GM23338 (cell line): ENCODE results near the gene CASTOR1. TPM values are rescaled to one million over a fixed set of nuclear protein-coding genes. Genes with fewer than 3 reads are reported as not detected.

ENCODE experiments used
- ATAC-seq: fragments of 200-7000 bp; cut with Tn5 transposase; 3 replicates; pipeline ENCODE4 v1.9.1; 2020
- DNase-seq: peaks from one replicate; pipeline ENCODE4 v3.0.0-alpha.2; 2015; ENCODE audit warnings: low spot score
- H2AFZ ChIP-seq: fragments of 200-600 bp; sonication (generic); 2 replicates; pipeline ENCODE4 v1.8.0; 2016; ENCODE audit warnings: antibody characterized with exemption, mild to moderate bottlenecking, moderate library complexity
- H3F3A ChIP-seq: fragments of 200-600 bp; sonication (generic); replicated peaks from 2 replicates; pipeline ENCODE4 v1.8.0; 2017; ENCODE audit warnings: antibody characterized with exemption, mixed run types, low read depth
- H3K27ac ChIP-seq: fragments of 200-600 bp; sonication (generic); 2 replicates; pipeline ENCODE4 v1.6.1; 2016; ENCODE audit warnings: low read depth
- H3K27me3 ChIP-seq: fragments of 200-600 bp; sonication (generic); 2 replicates; pipeline ENCODE4 v1.8.0; 2016; ENCODE audit warnings: mild to moderate bottlenecking, mixed run types, moderate library complexity; ENCODE audit not compliant: insufficient read depth
- H3K36me3 ChIP-seq: fragments of 200-600 bp; sonication (generic); 2 replicates; pipeline ENCODE4 v1.8.0; 2016; ENCODE audit warnings: mild to moderate bottlenecking; ENCODE audit not compliant: insufficient read depth
- H3K4me1 ChIP-seq: fragments of 200-600 bp; sonication (generic); 2 replicates; pipeline ENCODE4 v1.8.0; 2016; ENCODE audit warnings: mild to moderate bottlenecking, moderate library complexity; ENCODE audit not compliant: insufficient read depth
- H3K4me2 ChIP-seq: fragments of 200-600 bp; sonication (generic); 2 replicates; pipeline ENCODE4 v1.7.1; 2017; ENCODE audit warnings: mixed run types
- H3K4me3 ChIP-seq: fragments of 200-600 bp; sonication (generic); 2 replicates; pipeline ENCODE4 v1.6.1; 2016; ENCODE audit warnings: mixed run types
- H3K79me2 ChIP-seq: fragments of 200-600 bp; sonication (generic); replicated peaks from 2 replicates; pipeline ENCODE4 v1.8.0; 2017; ENCODE audit warnings: mild to moderate bottlenecking; ENCODE audit not compliant: insufficient read depth
- H3K9me2 ChIP-seq: fragments of 200-600 bp; sonication (generic); 2 replicates; pipeline ENCODE4 v1.8.0; 2017; ENCODE audit not compliant: insufficient read depth
- H4K20me1 ChIP-seq: fragments of 200-600 bp; sonication (generic); replicated peaks from 2 replicates; pipeline ENCODE4 v1.8.0; 2017; ENCODE audit warnings: mild to moderate bottlenecking; ENCODE audit not compliant: insufficient read depth
- H3K27ac Mint-ChIP-seq: 2 replicates; pipeline ENCODE4 v1.8.0; 2020; ENCODE audit warnings: inconsistent platforms, mild to moderate bottlenecking, moderate library complexity, mixed read lengths
- H3K27me3 Mint-ChIP-seq: 3 replicates; pipeline ENCODE4 v1.8.0; 2022; ENCODE audit warnings: low read depth, mild to moderate bottlenecking, moderate library complexity, mixed read lengths, inconsistent platforms; ENCODE audit not compliant: insufficient read depth, poor library complexity
- H3K36me3 Mint-ChIP-seq: 3 replicates; pipeline ENCODE4 v1.8.0; 2021; ENCODE audit warnings: low read depth, mild to moderate bottlenecking, inconsistent platforms, moderate library complexity, mixed read lengths
- H3K4me1 Mint-ChIP-seq: 3 replicates; pipeline ENCODE4 v1.8.0; 2020; ENCODE audit warnings: mild to moderate bottlenecking, inconsistent platforms, mixed read lengths
- H3K4me3 Mint-ChIP-seq: 3 replicates; pipeline ENCODE4 v1.8.0; 2021; ENCODE audit warnings: moderate library complexity, mild to moderate bottlenecking, inconsistent platforms, mixed read lengths
- H3K9me3 Mint-ChIP-seq: 3 replicates; pipeline ENCODE4 v1.8.0; 2020; ENCODE audit warnings: moderate library complexity, mild to moderate bottlenecking, inconsistent platforms, mixed read lengths
- CTCF ChIP-seq, 2 experiments: fragments of 200-600 bp in 1 of 2; sonication (generic) in 1 of 2; conservative IDR thresholded peaks; 2 replicates each; pipeline versions ENCODE4 v1.5.1 to v1.6.1; 2016 to 2017; ENCODE audit warnings: antibody characterized with exemption in 2 of 2, low read depth in 2 of 2, mild to moderate bottlenecking in 2 of 2, moderate library complexity in 1 of 2
- ETS1 ChIP-seq: IDR thresholded peaks from 2 replicates; pipeline ENCODE4 v1.6.1; 2016; ENCODE audit warnings: antibody characterized with exemption
- EZH2 ChIP-seq: fragments of 200-600 bp; sonication (generic); IDR thresholded peaks from one replicate; pipeline ENCODE4 v1.8.0; 2017; ENCODE audit warnings: antibody characterized with exemption, mild to moderate bottlenecking, low read depth; ENCODE audit not compliant: unreplicated experiment
- JUNB ChIP-seq: IDR thresholded peaks from one replicate; pipeline ENCODE4 v1.6.1; 2016; ENCODE audit warnings: antibody characterized with exemption; ENCODE audit not compliant: unreplicated experiment
- ZNF114 ChIP-seq: fragments of 250-450 bp; sonication (Bioruptor Pico); IDR thresholded peaks from 2 replicates; pipeline ENCODE4 v1.5.0; 2020; ENCODE audit warnings: mild to moderate bottlenecking, moderate library complexity
- ZNF331 ChIP-seq: fragments of 250-450 bp; sonication (Bioruptor Pico); IDR thresholded peaks from 2 replicates; pipeline ENCODE4 v1.5.0; 2020; ENCODE audit warnings: low read depth, mild to moderate bottlenecking, moderate library complexity
- ZNF462 ChIP-seq: fragments of 250-450 bp; sonication (Bioruptor Pico); IDR thresholded peaks from 2 replicates; pipeline ENCODE4 v1.5.0; 2020; ENCODE audit warnings: mild to moderate bottlenecking, moderate library complexity
- polyA plus RNA-seq: library from polyadenylated mRNA; unstranded; fragments of >200 nt; fragmentation: Nextera tagmentation; extraction: Ambion mirVana; gene quantifications from 2 replicates; pipeline ENCODE4 v1.2.1, GENCODE V29; 2016
- total RNA-seq: library from RNA; depleted of rRNA; stranded (reverse); fragments of >200 nt; shearing (Covaris generic); gene quantifications from 2 replicates; pipeline ENCODE4 v1.2.3, GENCODE V29; 2014
- TF ChIP-seq, protein P1 (sequence below): IDR thresholded peaks from one replicate; pipeline ENCODE4 v1.6.1; 2018; ENCODE audit warnings: antibody characterized with exemption; ENCODE audit not compliant: unreplicated experiment

The CASTOR1 gene
- total and polyA plus RNA-seq, 2 experiments from 2014 or later, result 11.3 to 23.2 TPM

DNA sequence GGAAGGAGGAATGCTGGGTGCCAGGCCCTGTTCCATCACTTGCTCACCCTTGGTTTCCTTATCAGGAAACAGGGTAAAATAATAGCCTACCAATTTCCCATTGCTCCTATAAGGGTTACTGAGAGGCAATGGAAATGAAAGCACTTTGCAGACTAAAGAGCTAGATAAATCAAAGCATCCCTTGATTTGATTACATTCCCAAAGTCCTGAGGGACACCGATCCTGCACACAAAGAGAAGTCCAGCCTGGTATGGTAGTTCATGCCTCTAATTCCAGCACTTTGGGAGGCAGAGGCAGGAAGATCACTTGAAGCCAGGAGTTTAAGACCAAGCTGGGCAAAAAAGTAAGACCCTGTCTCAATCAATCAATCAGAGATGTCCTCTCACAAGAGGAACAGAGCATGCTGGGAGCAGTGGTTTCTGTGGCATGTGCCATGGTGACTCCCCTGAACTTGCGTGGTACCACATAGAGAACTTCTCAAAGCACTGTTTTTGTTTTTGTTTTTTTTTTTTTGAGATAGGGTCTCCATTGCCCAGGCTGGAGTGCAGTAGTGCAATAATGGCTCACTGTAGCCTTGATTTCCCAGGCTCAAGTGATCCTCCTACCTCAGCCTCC lies 26.8 kb upstream of the CASTOR1 start (continued):
- TF ChIP-seq, protein P1, sequence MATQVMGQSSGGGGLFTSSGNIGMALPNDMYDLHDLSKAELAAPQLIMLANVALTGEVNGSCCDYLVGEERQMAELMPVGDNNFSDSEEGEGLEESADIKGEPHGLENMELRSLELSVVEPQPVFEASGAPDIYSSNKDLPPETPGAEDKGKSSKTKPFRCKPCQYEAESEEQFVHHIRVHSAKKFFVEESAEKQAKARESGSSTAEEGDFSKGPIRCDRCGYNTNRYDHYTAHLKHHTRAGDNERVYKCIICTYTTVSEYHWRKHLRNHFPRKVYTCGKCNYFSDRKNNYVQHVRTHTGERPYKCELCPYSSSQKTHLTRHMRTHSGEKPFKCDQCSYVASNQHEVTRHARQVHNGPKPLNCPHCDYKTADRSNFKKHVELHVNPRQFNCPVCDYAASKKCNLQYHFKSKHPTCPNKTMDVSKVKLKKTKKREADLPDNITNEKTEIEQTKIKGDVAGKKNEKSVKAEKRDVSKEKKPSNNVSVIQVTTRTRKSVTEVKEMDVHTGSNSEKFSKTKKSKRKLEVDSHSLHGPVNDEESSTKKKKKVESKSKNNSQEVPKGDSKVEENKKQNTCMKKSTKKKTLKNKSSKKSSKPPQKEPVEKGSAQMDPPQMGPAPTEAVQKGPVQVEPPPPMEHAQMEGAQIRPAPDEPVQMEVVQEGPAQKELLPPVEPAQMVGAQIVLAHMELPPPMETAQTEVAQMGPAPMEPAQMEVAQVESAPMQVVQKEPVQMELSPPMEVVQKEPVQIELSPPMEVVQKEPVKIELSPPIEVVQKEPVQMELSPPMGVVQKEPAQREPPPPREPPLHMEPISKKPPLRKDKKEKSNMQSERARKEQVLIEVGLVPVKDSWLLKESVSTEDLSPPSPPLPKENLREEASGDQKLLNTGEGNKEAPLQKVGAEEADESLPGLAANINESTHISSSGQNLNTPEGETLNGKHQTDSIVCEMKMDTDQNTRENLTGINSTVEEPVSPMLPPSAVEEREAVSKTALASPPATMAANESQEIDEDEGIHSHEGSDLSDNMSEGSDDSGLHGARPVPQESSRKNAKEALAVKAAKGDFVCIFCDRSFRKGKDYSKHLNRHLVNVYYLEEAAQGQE, result no peak
- TF ChIP-seq ZNF114, result no peak

GRCh38 chr22:30314915-30315314 lies 25.6 kb upstream of the CASTOR1 start:
- Mint-ChIP-seq H3K4me1 (peaks cover 11% of the 10 kb centered on the region), H3K9me3 (no peaks in the 10 kb centered on the region), H3K36me3 (no peaks in the 10 kb centered on the region), H3K4me3 (no peak overlapping the region), H3K27ac (peak overlapping the region; percentile 61), H3K27me3 (peaks cover 3% of the 10 kb centered on the region)
- Histone ChIP-seq H3K27me3 (no peaks in the 10 kb centered on the region), H3F3A (no peaks in the 10 kb centered on the region), H2AFZ (no peak overlapping the region), H3K9me2 (no peaks in the 10 kb centered on the region), H3K4me3 (no peak overlapping the region), H3K79me2 (no peaks in the 10 kb centered on the region), H3K4me1 (peaks cover 4% of the 10 kb centered on the region; the same call in 1 of the 2 replicates), H3K27ac (no peak overlapping the region), H4K20me1 (peaks cover 3% of the 10 kb centered on the region; the same call in 1 of the 2 replicates), H3K36me3 (no peaks in the 10 kb centered on the region), H3K4me2 (no peak overlapping the region)
- ATAC-seq (no peak), DNase-seq (no peak)
- TF ChIP-seq ZNF331 (CRISPR knock-in tag) (no peak), JUNB (no peak), ZNF114 (no peak), ZNF462 (CRISPR knock-in tag) (no peak), EZH2 (no peak), ETS1 (no peak), CTCF (conservative IDR thresholded peaks at IDR 0.05; ENCODE audit: low read depth in 2 of 2) (no peak)
